Measurements from ENCODE around the gene PNPLA1. TPM values are rescaled to one million over a fixed set of nuclear protein-coding genes. Genes with fewer than 3 reads are reported as not detected.

PNPLA1 gene
- total RNA-seq, 1 donor from 2014 or later, result not detected

- no peak for DNase-seq (ENCODE audit: low spot score)
- Mint-ChIP-seq H3K4me3 (ENCODE audit: unreplicated experiment) (no peak overlapping the region), H3K27ac (ENCODE audit: unreplicated experiment) (no peak overlapping the region), H3K9me3 (ENCODE audit: low read depth) (peaks cover 5% of the 10 kb centered on the region), H3K27me3 (ENCODE audit: low read depth) (peaks cover 25% of the 10 kb centered on the region), H3K4me1 (ENCODE audit: low read depth) (no peaks in the 10 kb centered on the region), H3K36me3 (ENCODE audit: low read depth) (peaks cover 1% of the 10 kb centered on the region)
- TF ChIP-seq CTCF (IDR thresholded peaks at IDR 0.05), result no peak
Observed at GRCh38 chr6:36263390-36264000, 6.4 kb upstream of the PNPLA1 start.

- peaks cover 22% of the 10 kb centered on the region for H3K27me3 Mint-ChIP-seq (ENCODE audit: low read depth)
- no peak overlapping the region for H3K27ac Mint-ChIP-seq (ENCODE audit: unreplicated experiment)
- peaks cover 1% of the 10 kb centered on the region for H3K36me3 Mint-ChIP-seq (ENCODE audit: low read depth)
- peaks cover 5% of the 10 kb centered on the region for H3K9me3 Mint-ChIP-seq (ENCODE audit: low read depth)
- H3K4me3 Mint-ChIP-seq (ENCODE audit: unreplicated experiment), result no peak overlapping the region
- H3K4me1 Mint-ChIP-seq (ENCODE audit: low read depth), result no peaks in the 10 kb centered on the region
- TF ChIP-seq CTCF (IDR thresholded peaks at IDR 0.05), result no peak
- no peak for DNase-seq (ENCODE audit: low spot score)
Observed at GRCh38 chr6:36265744-36266143, 4.1 kb upstream of the PNPLA1 start.

- DNase-seq (ENCODE audit: low spot score), result no peak
- Mint-ChIP-seq H3K9me3 (ENCODE audit: low read depth) (peaks cover 5% of the 10 kb centered on the region), H3K4me1 (ENCODE audit: low read depth) (no peaks in the 10 kb centered on the region), H3K36me3 (ENCODE audit: low read depth) (peaks cover 1% of the 10 kb centered on the region), H3K27ac (ENCODE audit: unreplicated experiment) (no peak overlapping the region), H3K4me3 (ENCODE audit: unreplicated experiment) (no peak overlapping the region), H3K27me3 (ENCODE audit: low read depth) (peaks cover 22% of the 10 kb centered on the region)
- TF ChIP-seq CTCF (IDR thresholded peaks at IDR 0.05), result no peak
Observed at GRCh38 chr6:36266913-36267644, 2.8 kb upstream of the PNPLA1 start.

GRCh38 chr6:36267731-36268477 lies 2.0 kb upstream of the PNPLA1 start:
- Mint-ChIP-seq H3K4me3 (ENCODE audit: unreplicated experiment) (no peak overlapping the region), H3K27me3 (ENCODE audit: low read depth) (peaks cover 23% of the 10 kb centered on the region), H3K36me3 (ENCODE audit: low read depth) (peaks cover 1% of the 10 kb centered on the region), H3K27ac (ENCODE audit: unreplicated experiment) (no peak overlapping the region), H3K4me1 (ENCODE audit: low read depth) (no peaks in the 10 kb centered on the region), H3K9me3 (ENCODE audit: low read depth) (peaks cover 5% of the 10 kb centered on the region)
- DNase-seq (ENCODE audit: low spot score), result no peak
- TF ChIP-seq CTCF (IDR thresholded peaks at IDR 0.05), result no peak

Measured in chondrocyte (in vitro differentiated cells).